ENCODE results near the gene GGT5.

DNA sequence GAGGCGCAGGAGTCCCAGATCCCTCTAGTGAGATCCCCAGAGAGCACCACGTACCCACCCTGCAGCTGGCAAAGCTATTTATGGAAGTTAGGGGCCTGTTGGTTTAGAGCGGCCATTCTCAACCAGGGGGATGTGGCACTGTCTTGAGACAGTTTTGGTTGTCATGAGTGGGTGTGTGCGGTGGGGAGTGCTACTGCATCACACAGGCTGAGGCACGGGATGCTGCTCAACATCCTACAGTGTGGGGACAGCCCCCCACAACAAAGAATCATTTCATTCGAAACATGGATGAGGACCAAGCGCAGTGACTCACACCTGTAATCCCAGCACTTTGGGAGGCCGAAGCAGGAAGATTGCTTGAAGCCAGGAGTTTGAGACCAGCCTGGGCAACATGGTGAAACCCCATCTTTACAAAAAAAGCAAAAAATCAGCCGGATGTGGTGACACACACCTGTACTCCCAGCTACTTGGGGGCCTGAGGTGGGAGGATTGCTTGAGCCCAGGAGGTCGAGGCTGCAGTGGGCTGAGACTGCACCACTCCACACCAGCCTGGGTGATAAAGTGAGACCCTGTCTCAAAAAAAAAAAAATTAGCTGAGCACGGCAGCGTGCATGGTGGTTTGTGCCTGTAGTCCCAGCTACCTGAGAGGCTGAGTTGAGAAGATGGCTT lies 28.2 kb downstream of the GGT5 start:
- TF ChIP-seq, protein P1, sequence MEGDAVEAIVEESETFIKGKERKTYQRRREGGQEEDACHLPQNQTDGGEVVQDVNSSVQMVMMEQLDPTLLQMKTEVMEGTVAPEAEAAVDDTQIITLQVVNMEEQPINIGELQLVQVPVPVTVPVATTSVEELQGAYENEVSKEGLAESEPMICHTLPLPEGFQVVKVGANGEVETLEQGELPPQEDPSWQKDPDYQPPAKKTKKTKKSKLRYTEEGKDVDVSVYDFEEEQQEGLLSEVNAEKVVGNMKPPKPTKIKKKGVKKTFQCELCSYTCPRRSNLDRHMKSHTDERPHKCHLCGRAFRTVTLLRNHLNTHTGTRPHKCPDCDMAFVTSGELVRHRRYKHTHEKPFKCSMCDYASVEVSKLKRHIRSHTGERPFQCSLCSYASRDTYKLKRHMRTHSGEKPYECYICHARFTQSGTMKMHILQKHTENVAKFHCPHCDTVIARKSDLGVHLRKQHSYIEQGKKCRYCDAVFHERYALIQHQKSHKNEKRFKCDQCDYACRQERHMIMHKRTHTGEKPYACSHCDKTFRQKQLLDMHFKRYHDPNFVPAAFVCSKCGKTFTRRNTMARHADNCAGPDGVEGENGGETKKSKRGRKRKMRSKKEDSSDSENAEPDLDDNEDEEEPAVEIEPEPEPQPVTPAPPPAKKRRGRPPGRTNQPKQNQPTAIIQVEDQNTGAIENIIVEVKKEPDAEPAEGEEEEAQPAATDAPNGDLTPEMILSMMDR (IDR thresholded peaks at IDR 0.05), result no peak
- TF ChIP-seq POLR2AphosphoS5 (IDR thresholded peaks at IDR 0.05) (no peak), POLR2A (IDR thresholded peaks at IDR 0.05) (no peak), EP300 (IDR thresholded peaks at IDR 0.05) (no peak)
